GM12872 (cell line): ENCODE results near the gene PWWP3B.

Experiments used
- CTCF ChIP-seq: IDR thresholded peaks from 3 replicates; pipeline ENCODE4 v1.5.1; 2011; ENCODE audit warnings: low read depth, mild to moderate bottlenecking, low read length, moderate library complexity; ENCODE audit not compliant: insufficient read depth

The PWWP3B gene

GRCh38 chrX:106168107-106168506, at the start of gene PWWP3B:
Gene PWWP3B, plus strand, starts transcription at chrX:106168305. Its CDS starts 37,128 bp downstream, at chrX:106205433.
- TF ChIP-seq CTCF = no peak

- no peak for TF ChIP-seq CTCF
Observed at GRCh38 chrX:106139048-106139447, 29.1 kb upstream of the PWWP3B start.

- no peak for TF ChIP-seq CTCF
Observed at GRCh38 chrX:106144755-106145639, 23.1 kb upstream of the PWWP3B start.

- no peak for TF ChIP-seq CTCF
Observed at GRCh38 chrX:106150701-106151100, 17.4 kb upstream of the PWWP3B start.

GRCh38 chrX:106159861-106160282, 8.2 kb upstream of the PWWP3B start:
- no peak for TF ChIP-seq CTCF

- TF ChIP-seq CTCF = 0 out of 3 replicates have a peak, but pooled peaks have one; percentile 27
Observed at GRCh38 chrX:106170318-106170717, 2.2 kb downstream of the PWWP3B start.

- no peak for TF ChIP-seq CTCF
Observed at GRCh38 chrX:106171293-106171820, 3.3 kb downstream of the PWWP3B start.
